ENCODE data around the gene KLF6. TPM values are rescaled to one million over a fixed set of nuclear protein-coding genes. Genes with fewer than 3 reads are reported as not detected.
A peak's percentile ranks its signal among the peaks of the same experiment; 100 is the strongest.

KLF6 gene
- total RNA-seq, 2 donors from 2014 or later: 76.3 to 78.7 TPM

GRCh38 chr10:3764626-3765112 is 20.3 kb downstream of the KLF6 start:
- no peak for DNase-seq
- intact Hi-C loops (cut with DNase I): loop anchor here in 1 of 2 donors (10.0 kb wide), 1 partner anchor 520 kb away; no protein-coding TSS in a partner anchor
- peak in 1 of 2 donors; percentile 6 for ATAC-seq

- DNase-seq (no peak), ATAC-seq (peak in 1 of 2 donors; percentile 84)
- intact Hi-C loops (cut with DNase I): loop anchor here in 1 of 2 donors (10.0 kb wide), 1 partner anchor 519 kb away; no protein-coding TSS in a partner anchor
Observed at GRCh38 chr10:3763852-3764625, 21.0 kb downstream of the KLF6 start.

GRCh38 chr10:3763035-3763456 is 22.0 kb downstream of the KLF6 start:
- ATAC-seq (peak in 1 of 2 donors; percentile 23), DNase-seq (no peak)
- intact Hi-C loops (cut with DNase I): loop anchor here in 1 of 2 donors (10.0 kb wide), 1 partner anchor 518 kb away; no protein-coding TSS in a partner anchor

GRCh38 chr10:3762309-3762708 is 22.7 kb downstream of the KLF6 start:
- ATAC-seq (no peak), DNase-seq (no peak)
- intact Hi-C loops (cut with DNase I): loop anchor here in 1 of 2 donors (10.0 kb wide), 1 partner anchor 518 kb away; no protein-coding TSS in a partner anchor

GRCh38 chr10:3761904-3762303 is 23.1 kb downstream of the KLF6 start:
- intact Hi-C loops (cut with DNase I): loop anchor here in 1 of 2 donors (10.0 kb wide), 1 partner anchor 517 kb away; no protein-coding TSS in a partner anchor
- DNase-seq: no peak
- no peak for ATAC-seq

- intact Hi-C loops (cut with DNase I): loop anchor here in 1 of 2 donors (10.0 kb wide), 1 partner anchor 516 kb away; no protein-coding TSS in a partner anchor
- ATAC-seq (no peak), DNase-seq (no peak)
Observed at GRCh38 chr10:3761021-3761686, 23.9 kb downstream of the KLF6 start.

GRCh38 chr10:3760083-3760482 is 24.9 kb downstream of the KLF6 start:
- no peak for DNase-seq
- intact Hi-C loops (cut with DNase I): loop anchor here in 1 of 2 donors (10.0 kb wide), 1 partner anchor 515 kb away; no protein-coding TSS in a partner anchor
- no peak for ATAC-seq

GRCh38 chr10:3759397-3759796 is 25.6 kb downstream of the KLF6 start:
- ATAC-seq (no peak), DNase-seq (no peak)
- intact Hi-C loops (cut with DNase I): loop anchor here in 1 of 2 donors (10.0 kb wide), 1 partner anchor 295 kb away; no protein-coding TSS in a partner anchor

GRCh38 chr10:3758491-3758970 is 26.5 kb downstream of the KLF6 start:
- ATAC-seq (no peak), DNase-seq (no peak)
- intact Hi-C loops (cut with DNase I): loop anchor here in 1 of 2 donors (10.0 kb wide), 1 partner anchor 294 kb away; no protein-coding TSS in a partner anchor

GRCh38 chr10:3757638-3758490 is 27.1 kb downstream of the KLF6 start:
- DNase-seq: no peak
- peak in 1 of 2 donors; percentile 32 for ATAC-seq

GRCh38 chr10:3757250-3757637 is 27.8 kb downstream of the KLF6 start:
- intact Hi-C loops (cut with DNase I): loop anchor here in 1 of 2 donors (10.0 kb wide), 1 partner anchor 292 kb away; no protein-coding TSS in a partner anchor
- DNase-seq (no peak), ATAC-seq (no peak)

More at GRCh38 chr10:3757638-3758490, 27.1 kb downstream of the KLF6 start:
- intact Hi-C loops (cut with DNase I): loop anchor here in 1 of 2 donors (10.0 kb wide), 1 partner anchor 293 kb away; no protein-coding TSS in a partner anchor

- intact Hi-C loops (cut with DNase I): loop anchor here in 1 of 2 donors (10.0 kb wide), 1 partner anchor 292 kb away; no protein-coding TSS in a partner anchor
- no peak for DNase-seq
- ATAC-seq: no peak
Observed at GRCh38 chr10:3756360-3756740, 28.7 kb downstream of the KLF6 start.

- intact Hi-C loops (cut with DNase I): loop anchor here in 1 of 2 donors (10.0 kb wide), 1 partner anchor 291 kb away; no protein-coding TSS in a partner anchor
- ATAC-seq (peak; percentile 67 to 86), DNase-seq (peak; percentile 52)
Observed at GRCh38 chr10:3755440-3756359, 29.3 kb downstream of the KLF6 start.

- intact Hi-C loops (cut with DNase I): loop anchor here in 1 of 2 donors (10.0 kb wide), 1 partner anchor 290 kb away; no protein-coding TSS in a partner anchor
- DNase-seq (peak; percentile 44), ATAC-seq (peak; percentile 31 to 93)
Observed at GRCh38 chr10:3754727-3755439, 30.1 kb downstream of the KLF6 start.

GRCh38 chr10:3750854-3751253 is 34.2 kb downstream of the KLF6 start:
- DNase-seq (no peak), ATAC-seq (no peak)
- intact Hi-C loops (cut with DNase I): loop anchor here in 1 of 2 donors (10.0 kb wide), 1 partner anchor 286 kb away; no protein-coding TSS in a partner anchor

All from left cardiac atrium (tissue), 4 donors.